Activated B cell treated with CpG ODN at 0.5 μM for 24 hours (primary cell): ENCODE measurements around the gene SLC16A2. TPM values are rescaled to one million over a fixed set of nuclear protein-coding genes. Genes with fewer than 3 reads are reported as not detected.

Experiments
- ATAC-seq: fragments of 200-7000 bp; cut with Tn5 transposase; one replicate; pipeline ENCODE4 v1.10.0; 2021; ENCODE audit warnings: low read depth, mild to moderate bottlenecking, moderate library complexity
- CTCF ChIA-PET: fragments of 350-600 bp; sonication (Branson Sonifier 250); formaldehyde crosslinking; loops from one replicate; lab custom pipeline; 2021; ENCODE audit warnings: antibody characterized with exemption; lab: Charles Lee
- POLR2A ChIA-PET: fragments of 350-600 bp; sonication (Branson Sonifier 250); formaldehyde crosslinking; loops from one replicate; lab custom pipeline; 2021; ENCODE audit warnings: antibody characterized with exemption; lab: Charles Lee
- DNase-seq: peaks from one replicate; pipeline ENCODE4 v3.0.0; 2022
- H3K27ac Mint-ChIP-seq: one replicate; pipeline ENCODE4 v1.8.0; 2020; ENCODE audit warnings: mixed read lengths
- H3K27me3 Mint-ChIP-seq: one replicate; pipeline ENCODE4 v1.8.0; 2021; ENCODE audit warnings: mixed read lengths
- H3K36me3 Mint-ChIP-seq: one replicate; pipeline ENCODE4 v1.8.0; 2021; ENCODE audit warnings: low read depth, mixed read lengths
- H3K4me1 Mint-ChIP-seq: one replicate; pipeline ENCODE4 v1.8.0; 2021; ENCODE audit warnings: mixed read lengths
- H3K4me3 Mint-ChIP-seq: one replicate; pipeline ENCODE4 v1.8.0; 2020; ENCODE audit warnings: mild to moderate bottlenecking, mixed read lengths
- H3K9me3 Mint-ChIP-seq: one replicate; pipeline ENCODE4 v1.8.0; 2020; ENCODE audit warnings: mixed read lengths
- CTCF ChIP-seq: fragments of 200-600 bp; IDR thresholded peaks from one replicate; pipeline ENCODE4 v1.8.0; 2022; ENCODE audit warnings: antibody characterized with exemption, mild to moderate bottlenecking
- intact Hi-C: fragments of 100-400 bp; cut with micrococcal nuclease; formaldehyde crosslinking; loops from one replicate; pipeline ENCODE4 v1.15.1; 2024
- total RNA-seq: library from RNA; stranded (reverse); gene quantifications from 2 replicates; pipeline ENCODE4 v1.2.3, GENCODE V29; 2022

Gene SLC16A2
- total RNA-seq, 1 donor from 2014 or later, result not detected

- no peak overlapping the region for H3K4me3 Mint-ChIP-seq
- TF ChIP-seq CTCF, result no peak
- DNase-seq, result no peak
- ChIA-PET POLR2A (no interaction called here), CTCF (no interaction called here)
- H3K27ac Mint-ChIP-seq, result no peak overlapping the region
- H3K27me3 Mint-ChIP-seq, result peaks cover 13% of the 10 kb centered on the region
- H3K9me3 Mint-ChIP-seq, result no peaks in the 10 kb centered on the region
- intact Hi-C loops, result loop anchor here (5.0 kb wide), 2 partner anchors 114 to 189 kb away; partner anchors contain the start of gene RLIM
- peaks cover 15% of the 10 kb centered on the region for H3K4me1 Mint-ChIP-seq
- H3K36me3 Mint-ChIP-seq, result no peaks in the 10 kb centered on the region
- ATAC-seq, result no peak
Measured at GRCh38 chrX:74423289-74423998, 2.2 kb downstream of the SLC16A2 start.

- DNase-seq (no peak), ATAC-seq (no peak)
- ChIA-PET CTCF (no interaction called here), POLR2A (no interaction called here)
- Mint-ChIP-seq H3K4me3 (no peak overlapping the region), H3K9me3 (no peaks in the 10 kb centered on the region), H3K4me1 (peaks cover 7% of the 10 kb centered on the region), H3K36me3 (no peaks in the 10 kb centered on the region), H3K27me3 (peaks cover 7% of the 10 kb centered on the region), H3K27ac (no peak overlapping the region)
- no peak for TF ChIP-seq CTCF
- intact Hi-C loops, result no loop called here
Measured at GRCh38 chrX:74426071-74426470, 4.8 kb downstream of the SLC16A2 start.

- H3K36me3 Mint-ChIP-seq, result no peaks in the 10 kb centered on the region
Measured at GRCh38 chrX:74426615-74427014, 5.3 kb downstream of the SLC16A2 start.

DNA sequence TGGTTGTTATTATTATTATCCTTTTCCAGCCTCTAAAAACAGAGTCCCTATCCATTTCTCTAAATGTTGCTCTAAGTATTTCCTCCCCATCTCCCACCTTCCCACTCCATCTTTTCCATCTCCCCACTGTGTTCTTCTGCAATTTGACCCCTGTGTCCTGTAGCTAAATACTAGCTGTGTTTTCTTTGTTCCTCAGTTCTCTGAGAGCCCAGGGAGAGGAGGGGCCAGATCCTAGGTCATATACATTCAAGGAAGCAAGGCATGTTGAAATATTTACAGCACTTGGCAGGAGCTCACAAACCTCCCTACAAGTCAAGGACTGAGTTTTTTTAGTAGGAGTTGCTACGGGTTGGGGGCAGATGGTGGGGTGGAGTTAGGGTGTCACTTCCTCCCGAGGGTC, 10.5 kb downstream of the SLC16A2 start:
- no peaks in the 10 kb centered on the region for H3K36me3 Mint-ChIP-seq
- TF ChIP-seq CTCF, result no peak
- ATAC-seq (no peak), DNase-seq (no peak)
- H3K9me3 Mint-ChIP-seq, result no peaks in the 10 kb centered on the region
- H3K27ac Mint-ChIP-seq, result no peak overlapping the region
- peaks cover 2% of the 10 kb centered on the region for H3K27me3 Mint-ChIP-seq
- intact Hi-C loops, result no loop called here
- ChIA-PET CTCF (no interaction called here), POLR2A (no interaction called here)
- no peaks in the 10 kb centered on the region for H3K4me1 Mint-ChIP-seq
- no peak overlapping the region for H3K4me3 Mint-ChIP-seq

More at GRCh38 chrX:74426615-74427014, 5.3 kb downstream of the SLC16A2 start:
- intact Hi-C loops, result no loop called here
- Mint-ChIP-seq H3K27ac (no peak overlapping the region), H3K4me3 (no peak overlapping the region), H3K4me1 (peaks cover 6% of the 10 kb centered on the region), H3K9me3 (no peaks in the 10 kb centered on the region), H3K27me3 (peaks cover 7% of the 10 kb centered on the region)
- no peak for ATAC-seq
- ChIA-PET CTCF (no interaction called here), POLR2A (no interaction called here)
- DNase-seq, result no peak
- no peak for TF ChIP-seq CTCF

GRCh38 chrX:74434336-74434735, 13.0 kb downstream of the SLC16A2 start:
- H3K9me3 Mint-ChIP-seq, result no peaks in the 10 kb centered on the region
- POLR2A ChIA-PET, result no interaction called here
- no peak for TF ChIP-seq CTCF
- H3K36me3 Mint-ChIP-seq, result no peaks in the 10 kb centered on the region
- ATAC-seq, result no peak
- intact Hi-C loops, result no loop called here
- H3K4me3 Mint-ChIP-seq, result no peak overlapping the region
- CTCF ChIA-PET, result no interaction called here
- no peaks in the 10 kb centered on the region for H3K27me3 Mint-ChIP-seq
- H3K27ac Mint-ChIP-seq, result no peak overlapping the region
- no peak for DNase-seq
- no peaks in the 10 kb centered on the region for H3K4me1 Mint-ChIP-seq
